CD4-positive, alpha-beta T cell treated with Interferon alpha-2 for 1 hour (primary cell): ENCODE measurements around the gene GNLY.

Experiments used
- DNase-seq, 2 donors: peaks; one replicate each; pipeline ENCODE4 v3.0.0-alpha.2; 2020 to 2022

GNLY gene

GRCh38 chr2:85730686-85731230 is 36.6 kb downstream of the GNLY start:
- no peak for DNase-seq

DNA sequence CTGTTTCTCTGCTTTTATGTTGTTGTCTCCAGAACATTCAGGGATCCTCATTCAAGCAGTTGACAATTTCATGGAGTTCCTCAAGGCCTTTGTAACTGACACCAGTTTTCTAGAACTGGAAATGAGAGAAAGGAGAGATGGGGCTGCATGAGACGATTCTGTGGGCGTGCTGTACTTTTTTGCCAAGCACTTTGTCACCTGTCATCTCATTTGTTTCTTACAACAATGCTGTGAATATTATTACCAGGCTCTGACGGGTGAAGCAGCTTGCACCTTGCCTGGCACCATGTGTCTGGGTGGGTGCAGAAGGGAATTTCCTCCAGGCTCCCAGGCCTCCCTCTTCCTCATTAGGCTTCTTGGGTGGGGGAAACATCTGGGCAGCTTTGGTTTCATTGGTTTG is 37.4 kb downstream of the GNLY start:
- DNase-seq = no peak

- DNase-seq = no peak
These were observed 38.4 kb downstream of the GNLY start for GRCh38 chr2:85732467-85733120.

DNA sequence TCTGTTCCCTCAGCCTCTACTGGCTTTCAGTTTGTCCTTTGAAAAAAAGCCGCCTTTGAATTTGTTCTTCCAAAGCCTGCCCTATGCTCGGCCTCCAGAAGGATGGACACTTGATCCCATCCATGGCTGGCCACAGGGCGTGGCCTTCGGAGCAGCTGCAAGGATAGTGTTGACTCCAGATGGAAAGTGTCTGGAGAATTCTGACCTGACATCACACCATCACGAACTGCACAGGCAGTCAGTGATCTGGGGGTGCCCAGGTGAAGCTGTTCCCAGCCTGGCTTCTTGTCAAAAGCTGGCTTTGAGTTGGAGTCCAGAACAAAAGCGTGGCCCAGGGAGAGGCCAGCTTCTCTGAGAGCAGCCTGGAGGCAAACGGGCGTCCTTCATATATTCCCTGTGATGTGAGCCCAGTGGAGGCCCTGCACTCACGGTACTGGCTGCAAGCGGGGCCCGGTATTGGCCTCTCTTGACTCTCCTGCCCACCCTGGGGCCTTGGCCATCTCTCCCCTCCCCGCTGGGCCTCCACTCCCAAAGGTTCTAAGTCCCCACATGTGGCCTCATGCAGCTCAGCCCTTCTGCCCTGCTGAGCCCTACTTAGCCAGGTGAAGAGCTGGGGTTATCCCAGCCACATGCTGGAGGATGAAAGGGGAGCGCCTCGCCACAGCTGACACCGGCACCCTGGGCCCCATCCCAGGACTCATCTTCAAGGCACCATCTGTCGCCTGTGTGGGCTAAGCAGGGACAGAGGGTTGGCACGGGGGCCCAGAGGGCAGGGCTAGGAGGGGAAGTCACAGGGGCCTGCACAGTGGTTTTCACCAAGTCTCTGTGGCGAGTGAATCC is 39.2 kb downstream of the GNLY start:
- DNase-seq = no peak

- no peak for DNase-seq
These were observed 39.9 kb downstream of the GNLY start for GRCh38 chr2:85734015-85734414.

- no peak for DNase-seq
These were observed 40.9 kb downstream of the GNLY start for GRCh38 chr2:85734942-85735608.

- DNase-seq = no peak
These were observed 41.5 kb downstream of the GNLY start for GRCh38 chr2:85735691-85736090.

- DNase-seq = no peak
These were observed 42.5 kb downstream of the GNLY start for GRCh38 chr2:85736456-85737355.

- DNase-seq = no peak
These were observed 43.3 kb downstream of the GNLY start for GRCh38 chr2:85737481-85737880.

GRCh38 chr2:85737961-85738360 is 43.8 kb downstream of the GNLY start:
- DNase-seq = no peak

GRCh38 chr2:85740193-85740592 is 46.0 kb downstream of the GNLY start:
- DNase-seq = no peak

GRCh38 chr2:85741211-85741832 is 47.2 kb downstream of the GNLY start:
- DNase-seq = no peak

DNA sequence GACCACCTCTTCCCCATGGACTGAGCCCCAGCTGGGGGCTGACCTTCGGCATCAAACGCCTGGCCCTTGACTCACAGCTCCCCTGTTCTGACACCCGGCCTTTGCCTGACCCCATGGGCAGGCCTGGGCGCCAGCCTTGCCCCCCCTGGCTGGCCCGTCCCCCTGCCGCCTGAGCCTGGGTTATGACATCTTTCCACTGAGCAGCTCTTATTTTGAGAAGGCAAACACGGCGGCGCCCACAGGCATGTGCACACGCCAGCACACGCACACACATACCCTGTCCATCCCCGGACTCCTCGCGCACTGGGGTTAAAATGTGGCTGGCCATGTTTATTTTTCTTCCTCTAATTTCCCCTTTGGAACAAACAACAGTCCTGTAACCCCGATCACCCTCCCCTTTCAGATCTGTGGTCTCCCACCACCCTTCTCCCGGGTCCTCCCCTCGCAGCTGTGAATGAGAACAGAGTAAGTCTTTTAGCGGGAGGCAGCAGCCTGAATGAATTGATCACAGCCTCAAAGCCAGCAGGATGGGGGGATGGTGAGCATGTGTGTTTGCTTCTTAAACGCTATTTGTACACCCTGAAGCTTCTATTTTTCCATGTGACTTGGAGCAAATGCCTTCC is 47.8 kb downstream of the GNLY start:
- no peak for DNase-seq

- no peak for DNase-seq
These were observed 49.3 kb downstream of the GNLY start for GRCh38 chr2:85743304-85743978.

GRCh38 chr2:85744055-85744454 is 49.9 kb downstream of the GNLY start:
- DNase-seq = no peak

- DNase-seq = no peak
These were observed 50.8 kb downstream of the GNLY start for GRCh38 chr2:85744741-85745601.

GRCh38 chr2:85745619-85746018 is 51.5 kb downstream of the GNLY start:
- no peak for DNase-seq

- no peak for DNase-seq
These were observed 52.3 kb downstream of the GNLY start for GRCh38 chr2:85746321-85747004.

DNA sequence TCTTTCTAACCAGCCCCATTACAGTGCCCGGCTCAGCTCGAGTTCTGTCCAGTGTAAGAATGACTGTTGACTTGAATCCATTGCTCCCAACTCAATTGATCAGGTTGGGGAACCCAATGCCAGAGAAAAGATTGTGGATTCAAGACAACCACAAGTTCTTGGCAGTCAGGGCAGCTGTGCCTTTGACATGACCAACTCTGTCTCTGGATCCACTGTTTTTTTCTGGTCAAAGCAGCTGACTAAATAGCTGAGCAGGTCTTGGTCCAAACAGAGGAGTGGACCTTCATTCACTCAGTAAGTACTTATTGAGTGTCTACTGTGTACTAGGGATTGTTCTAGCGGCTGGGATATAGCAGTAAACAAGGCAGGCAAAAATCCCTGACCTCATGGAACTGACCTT is 53.3 kb downstream of the GNLY start:
- DNase-seq = no peak
